Liver (tissue), 9 donors: ENCODE data around the gene CD274. TPM values are rescaled to one million over a fixed set of nuclear protein-coding genes. Genes with fewer than 3 reads are reported as not detected.

Experiments used
- DNase-seq: peaks from one replicate; pipeline ENCODE4 v3.0.0-alpha.2; 2017; ENCODE audit warnings: low spot score
- H3K27ac ChIP-seq, 2 donors: one replicate each; pipeline ENCODE4 v1.7.0; 2013; ENCODE audit warnings: inconsistent platforms in 2 of 2, low read length in 2 of 2, control low read depth in 1 of 2, low read depth in 1 of 2, mild to moderate bottlenecking in 1 of 2
- H3K27me3 ChIP-seq, 4 donors: one replicate each; pipeline versions ENCODE4 v1.6.1 to v1.7.0; 2013; ENCODE audit warnings: low read length in 3 of 4, inconsistent platforms in 1 of 4, mild to moderate bottlenecking in 1 of 4, moderate library complexity in 1 of 4; ENCODE audit not compliant: control insufficient read depth in 4 of 4, insufficient read depth in 4 of 4
- H3K36me3 ChIP-seq, 4 donors: one replicate each; pipeline versions ENCODE4 v1.6.1 to v1.7.0; 2013; ENCODE audit warnings: low read length in 3 of 4, mild to moderate bottlenecking in 3 of 4, low read depth in 1 of 4, moderate library complexity in 1 of 4; ENCODE audit not compliant: control insufficient read depth in 4 of 4, insufficient read depth in 3 of 4
- H3K4me1 ChIP-seq, 4 donors: one replicate each; pipeline versions ENCODE4 v1.6.1 to v1.7.0; 2013; ENCODE audit warnings: low read length in 3 of 4, mild to moderate bottlenecking in 3 of 4, moderate library complexity in 1 of 4; ENCODE audit not compliant: control insufficient read depth in 4 of 4, insufficient read depth in 4 of 4
- H3K4me3 ChIP-seq, 3 donors: one replicate each; pipeline versions ENCODE4 v1.6.1 to v1.7.0; 2013; ENCODE audit warnings: low read length in 3 of 3, control low read depth in 1 of 3, low read depth in 1 of 3, mild to moderate bottlenecking in 1 of 3
- H3K9ac ChIP-seq, 2 donors: one replicate each; pipeline ENCODE4 v1.7.0; 2013; ENCODE audit warnings: low read length in 2 of 2, mild to moderate bottlenecking in 2 of 2, moderate library complexity in 2 of 2, control low read depth in 1 of 2, low read depth in 1 of 2
- H3K9me3 ChIP-seq, 4 donors: one replicate each; pipeline versions ENCODE4 v1.6.1 to v1.7.0; 2013; ENCODE audit warnings: low read length in 3 of 4; ENCODE audit not compliant: control insufficient read depth in 4 of 4
- EGR1 ChIP-seq, 2 donors: IDR thresholded peaks; 2 replicates each; pipeline ENCODE4 v1.6.1; 2016 to 2018; ENCODE audit warnings: antibody characterized with exemption in 2 of 2, low read depth in 2 of 2
- FOXA1 ChIP-seq: IDR thresholded peaks from 2 replicates; pipeline ENCODE4 v1.6.1; 2016; ENCODE audit warnings: antibody characterized with exemption
- FOXA2 ChIP-seq: IDR thresholded peaks from 2 replicates; pipeline ENCODE4 v1.6.1; 2016; ENCODE audit warnings: antibody characterized with exemption
- GABPA ChIP-seq, 2 donors: IDR thresholded peaks in 1 of 2; conservative IDR thresholded peaks in 1 of 2; 2 replicates each; pipeline ENCODE4 v1.6.1; 2016; ENCODE audit warnings: antibody characterized with exemption in 2 of 2, mild to moderate bottlenecking in 1 of 2, moderate library complexity in 1 of 2
- HNF4A ChIP-seq, 2 donors: conservative IDR thresholded peaks; 2 replicates each; pipeline ENCODE4 v1.6.1; 2016; ENCODE audit warnings: antibody characterized with exemption in 2 of 2, mild to moderate bottlenecking in 2 of 2
- HNF4G ChIP-seq: IDR thresholded peaks from 2 replicates; pipeline ENCODE4 v1.6.1; 2016; ENCODE audit warnings: antibody characterized with exemption
- JUND ChIP-seq, 2 donors: IDR thresholded peaks; 2 replicates each; pipeline ENCODE4 v1.6.1; 2016; ENCODE audit warnings: antibody characterized with exemption in 2 of 2
- NR2F2 ChIP-seq: IDR thresholded peaks from 2 replicates; pipeline ENCODE4 v1.6.1; 2016; ENCODE audit warnings: antibody characterized with exemption
- RAD21 ChIP-seq, 2 donors: IDR thresholded peaks; 2 replicates each; pipeline ENCODE4 v1.6.1; 2016; ENCODE audit warnings: antibody characterized with exemption in 2 of 2, mild to moderate bottlenecking in 2 of 2
- RXRA ChIP-seq, 2 donors: IDR thresholded peaks; 2 replicates each; pipeline ENCODE4 v1.6.1; 2017 to 2018; ENCODE audit warnings: antibody characterized with exemption in 2 of 2, mild to moderate bottlenecking in 1 of 2
- SP1 ChIP-seq: IDR thresholded peaks from 2 replicates; pipeline ENCODE4 v1.6.1; 2018; ENCODE audit warnings: antibody characterized with exemption, mild to moderate bottlenecking
- TAF1 ChIP-seq: conservative IDR thresholded peaks from 2 replicates; pipeline ENCODE4 v1.6.1; 2016; ENCODE audit warnings: antibody characterized with exemption, mild to moderate bottlenecking
- YY1 ChIP-seq: IDR thresholded peaks from 2 replicates; pipeline ENCODE4 v1.6.1; 2016; ENCODE audit warnings: antibody characterized with exemption, mild to moderate bottlenecking
- WGBS: extraction: QIAGEN DNeasy Blood & Tissue Kit; methylation state at CpG from one replicate; pipeline ENCODE4 v1.1.7; 2013; 5-methylcytosine and 5-hydroxymethylcytosine counted together
- polyA plus RNA-seq, 2 donors: library from polyadenylated mRNA; stranded (reverse) in 1 of 2; unstranded in 1 of 2; fragments of 200-250 nt in 1 of 2; fragments of >200 nt in 1 of 2; fragmentation: Nextera tagmentation in 1 of 2; extraction: Ambion mirVana in 1 of 2; gene quantifications; one replicate each; pipeline versions ENCODE4 v1.2.1 to v1.2.3, GENCODE V29; 2013 to 2015
- total RNA-seq, 2 donors: library from RNA; depleted of rRNA; stranded (reverse); fragments of >200 nt; gene quantifications; one replicate each; pipeline ENCODE4 v1.2.3, GENCODE V29; 2014
- TF ChIP-seq, protein P1 (sequence below): IDR thresholded peaks from 2 replicates; pipeline ENCODE4 v1.6.1; 2016; ENCODE audit warnings: antibody characterized with exemption
- TF ChIP-seq, protein P2 (sequence below): IDR thresholded peaks from 2 replicates; pipeline ENCODE4 v1.6.1; 2016; ENCODE audit warnings: antibody characterized with exemption, mild to moderate bottlenecking
- TF ChIP-seq, protein P3 (sequence below): IDR thresholded peaks from 2 replicates; pipeline ENCODE4 v1.6.1; 2016; ENCODE audit warnings: antibody characterized with exemption
- TF ChIP-seq, protein P4 (sequence below): fragments of 150-350 bp; IDR thresholded peaks from 2 replicates; pipeline ENCODE4 v1.5.1; 2017; ENCODE audit warnings: improper control_type of control experiment, low read depth, low read length; ENCODE audit not compliant: missing input control
- donor health status: healthy.
- donor health status: healthy.
- donor health status: healthy.
- donor health status: healthy.
- donor health status: healthy.

Gene CD274
- total and polyA plus RNA-seq, 4 donors = 1.0 to 3.1 (median 1.9) TPM

DNA sequence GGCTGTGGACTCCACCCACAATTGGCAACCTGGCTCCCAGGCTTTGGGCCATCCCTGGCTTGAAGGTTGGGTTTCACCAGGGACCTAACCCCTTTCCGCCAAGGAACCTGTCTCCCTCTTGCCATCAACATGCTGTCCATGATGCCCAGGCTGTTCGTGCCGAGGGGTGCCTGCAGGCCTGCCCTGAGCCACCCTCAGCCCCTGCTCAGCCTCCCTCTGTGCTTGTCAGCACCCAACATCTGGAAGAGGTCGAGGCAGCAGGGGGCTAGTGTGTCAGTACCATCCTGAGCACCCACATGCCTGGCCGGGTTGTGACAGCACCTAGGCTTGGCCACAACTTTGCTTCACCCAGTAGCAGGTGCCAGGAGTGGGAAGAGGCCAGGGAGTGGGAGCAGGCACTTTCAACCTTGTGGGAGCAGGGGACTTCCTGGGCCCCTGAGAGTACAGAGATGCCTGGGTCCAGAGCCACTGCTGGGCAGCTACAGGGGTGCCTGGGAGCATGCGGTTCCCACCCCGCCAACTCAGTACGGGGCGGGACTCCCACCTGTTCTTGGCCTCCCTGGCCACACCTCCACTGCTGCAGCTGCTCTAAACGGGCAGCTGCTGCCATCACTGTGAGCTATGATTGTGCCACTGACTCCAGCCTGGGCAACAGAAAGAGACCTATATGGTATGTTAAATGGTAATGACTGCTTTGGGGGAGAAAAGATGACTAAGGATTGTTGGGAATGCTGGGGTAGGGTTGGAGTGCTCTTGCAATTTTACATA lies 66.3 kb downstream of the CD274 start:
- Histone ChIP-seq H3K27ac (no peak overlapping the region), H3K27me3 (no peaks in the 10 kb centered on the region), H3K4me1 (peaks cover 0 to 2% (median 0%) of the 10 kb centered on the region in 4 donors), H3K36me3 (no peaks in the 10 kb centered on the region), H3K9ac (no peak overlapping the region), H3K4me3 (no peak overlapping the region), H3K9me3 (no peaks in the 10 kb centered on the region)
- 91% methylated on average over 10 of the region's 10 CpGs for WGBS
- DNase-seq = no peak
- TF ChIP-seq SP1 = no peak
- no peak for TF ChIP-seq FOXA1
- TF ChIP-seq EGR1 (IDR thresholded peaks at IDR 0.05; ENCODE audit: low read depth in 2 of 2) = no peak
- TF ChIP-seq, protein P1, sequence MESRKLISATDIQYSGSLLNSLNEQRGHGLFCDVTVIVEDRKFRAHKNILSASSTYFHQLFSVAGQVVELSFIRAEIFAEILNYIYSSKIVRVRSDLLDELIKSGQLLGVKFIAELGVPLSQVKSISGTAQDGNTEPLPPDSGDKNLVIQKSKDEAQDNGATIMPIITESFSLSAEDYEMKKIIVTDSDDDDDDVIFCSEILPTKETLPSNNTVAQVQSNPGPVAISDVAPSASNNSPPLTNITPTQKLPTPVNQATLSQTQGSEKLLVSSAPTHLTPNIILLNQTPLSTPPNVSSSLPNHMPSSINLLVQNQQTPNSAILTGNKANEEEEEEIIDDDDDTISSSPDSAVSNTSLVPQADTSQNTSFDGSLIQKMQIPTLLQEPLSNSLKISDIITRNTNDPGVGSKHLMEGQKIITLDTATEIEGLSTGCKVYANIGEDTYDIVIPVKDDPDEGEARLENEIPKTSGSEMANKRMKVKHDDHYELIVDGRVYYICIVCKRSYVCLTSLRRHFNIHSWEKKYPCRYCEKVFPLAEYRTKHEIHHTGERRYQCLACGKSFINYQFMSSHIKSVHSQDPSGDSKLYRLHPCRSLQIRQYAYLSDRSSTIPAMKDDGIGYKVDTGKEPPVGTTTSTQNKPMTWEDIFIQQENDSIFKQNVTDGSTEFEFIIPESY = no peak
- no peak for TF ChIP-seq NR2F2
- TF ChIP-seq JUND (IDR thresholded peaks at IDR 0.05) = no peak
- TF ChIP-seq HNF4G = no peak
- no peak for TF ChIP-seq YY1
- no peak for TF ChIP-seq RAD21 (IDR thresholded peaks at IDR 0.05)
- TF ChIP-seq RXRA (IDR thresholded peaks at IDR 0.05) = no peak
- no peak for TF ChIP-seq GABPA (IDR thresholded peaks at IDR 0.05 in 1 of 2, conservative IDR thresholded peaks at IDR 0.05 in 1 of 2)
- TF ChIP-seq, protein P2, sequence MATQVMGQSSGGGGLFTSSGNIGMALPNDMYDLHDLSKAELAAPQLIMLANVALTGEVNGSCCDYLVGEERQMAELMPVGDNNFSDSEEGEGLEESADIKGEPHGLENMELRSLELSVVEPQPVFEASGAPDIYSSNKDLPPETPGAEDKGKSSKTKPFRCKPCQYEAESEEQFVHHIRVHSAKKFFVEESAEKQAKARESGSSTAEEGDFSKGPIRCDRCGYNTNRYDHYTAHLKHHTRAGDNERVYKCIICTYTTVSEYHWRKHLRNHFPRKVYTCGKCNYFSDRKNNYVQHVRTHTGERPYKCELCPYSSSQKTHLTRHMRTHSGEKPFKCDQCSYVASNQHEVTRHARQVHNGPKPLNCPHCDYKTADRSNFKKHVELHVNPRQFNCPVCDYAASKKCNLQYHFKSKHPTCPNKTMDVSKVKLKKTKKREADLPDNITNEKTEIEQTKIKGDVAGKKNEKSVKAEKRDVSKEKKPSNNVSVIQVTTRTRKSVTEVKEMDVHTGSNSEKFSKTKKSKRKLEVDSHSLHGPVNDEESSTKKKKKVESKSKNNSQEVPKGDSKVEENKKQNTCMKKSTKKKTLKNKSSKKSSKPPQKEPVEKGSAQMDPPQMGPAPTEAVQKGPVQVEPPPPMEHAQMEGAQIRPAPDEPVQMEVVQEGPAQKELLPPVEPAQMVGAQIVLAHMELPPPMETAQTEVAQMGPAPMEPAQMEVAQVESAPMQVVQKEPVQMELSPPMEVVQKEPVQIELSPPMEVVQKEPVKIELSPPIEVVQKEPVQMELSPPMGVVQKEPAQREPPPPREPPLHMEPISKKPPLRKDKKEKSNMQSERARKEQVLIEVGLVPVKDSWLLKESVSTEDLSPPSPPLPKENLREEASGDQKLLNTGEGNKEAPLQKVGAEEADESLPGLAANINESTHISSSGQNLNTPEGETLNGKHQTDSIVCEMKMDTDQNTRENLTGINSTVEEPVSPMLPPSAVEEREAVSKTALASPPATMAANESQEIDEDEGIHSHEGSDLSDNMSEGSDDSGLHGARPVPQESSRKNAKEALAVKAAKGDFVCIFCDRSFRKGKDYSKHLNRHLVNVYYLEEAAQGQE = no peak
- TF ChIP-seq, protein P3, sequence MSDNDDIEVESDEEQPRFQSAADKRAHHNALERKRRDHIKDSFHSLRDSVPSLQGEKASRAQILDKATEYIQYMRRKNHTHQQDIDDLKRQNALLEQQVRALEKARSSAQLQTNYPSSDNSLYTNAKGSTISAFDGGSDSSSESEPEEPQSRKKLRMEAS = no peak
- no peak for TF ChIP-seq HNF4A (conservative IDR thresholded peaks at IDR 0.05)
- no peak for TF ChIP-seq FOXA2
- TF ChIP-seq, protein P4, sequence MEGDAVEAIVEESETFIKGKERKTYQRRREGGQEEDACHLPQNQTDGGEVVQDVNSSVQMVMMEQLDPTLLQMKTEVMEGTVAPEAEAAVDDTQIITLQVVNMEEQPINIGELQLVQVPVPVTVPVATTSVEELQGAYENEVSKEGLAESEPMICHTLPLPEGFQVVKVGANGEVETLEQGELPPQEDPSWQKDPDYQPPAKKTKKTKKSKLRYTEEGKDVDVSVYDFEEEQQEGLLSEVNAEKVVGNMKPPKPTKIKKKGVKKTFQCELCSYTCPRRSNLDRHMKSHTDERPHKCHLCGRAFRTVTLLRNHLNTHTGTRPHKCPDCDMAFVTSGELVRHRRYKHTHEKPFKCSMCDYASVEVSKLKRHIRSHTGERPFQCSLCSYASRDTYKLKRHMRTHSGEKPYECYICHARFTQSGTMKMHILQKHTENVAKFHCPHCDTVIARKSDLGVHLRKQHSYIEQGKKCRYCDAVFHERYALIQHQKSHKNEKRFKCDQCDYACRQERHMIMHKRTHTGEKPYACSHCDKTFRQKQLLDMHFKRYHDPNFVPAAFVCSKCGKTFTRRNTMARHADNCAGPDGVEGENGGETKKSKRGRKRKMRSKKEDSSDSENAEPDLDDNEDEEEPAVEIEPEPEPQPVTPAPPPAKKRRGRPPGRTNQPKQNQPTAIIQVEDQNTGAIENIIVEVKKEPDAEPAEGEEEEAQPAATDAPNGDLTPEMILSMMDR = no peak
- TF ChIP-seq TAF1 = no peak
